ENCODE data around the gene NFATC1.

Gene NFATC1

GRCh38 chr18:79404567-79404910 is 8.8 kb downstream of the NFATC1 start:
- no peak for DNase-seq (ENCODE audit: low read depth in 2 of 2)

GRCh38 chr18:79405019-79405780 is 9.5 kb downstream of the NFATC1 start:
- no peak for DNase-seq (ENCODE audit: low read depth in 2 of 2)

GRCh38 chr18:79405781-79406575 is 10.2 kb downstream of the NFATC1 start:
- peak; percentile 65 to 81 for DNase-seq (ENCODE audit: low read depth in 2 of 2)

GRCh38 chr18:79406708-79407107 is 11.0 kb downstream of the NFATC1 start:
- no peak for DNase-seq (ENCODE audit: low read depth in 2 of 2)

- DNase-seq (ENCODE audit: low read depth in 2 of 2): no peak
Observed at GRCh38 chr18:79409313-79409712, 13.6 kb downstream of the NFATC1 start.

GRCh38 chr18:79410171-79410641 is 14.5 kb downstream of the NFATC1 start:
- DNase-seq (ENCODE audit: low read depth in 2 of 2): no peak

- DNase-seq (ENCODE audit: low read depth in 2 of 2): no peak
Observed at GRCh38 chr18:79410731-79411613, 15.2 kb downstream of the NFATC1 start.

GRCh38 chr18:79411614-79412526 is 16.1 kb downstream of the NFATC1 start:
- no peak for DNase-seq (ENCODE audit: low read depth in 2 of 2)

- no peak for DNase-seq (ENCODE audit: low read depth in 2 of 2)
Observed at GRCh38 chr18:79413025-79413424, 17.3 kb downstream of the NFATC1 start.

GRCh38 chr18:79413426-79413825 is 17.7 kb downstream of the NFATC1 start:
- no peak for DNase-seq (ENCODE audit: low read depth in 2 of 2)

- DNase-seq (ENCODE audit: low read depth in 2 of 2): no peak
Observed at GRCh38 chr18:79413901-79414300, 18.2 kb downstream of the NFATC1 start.

- DNase-seq (ENCODE audit: low read depth in 2 of 2): no peak
Observed at GRCh38 chr18:79416022-79416676, 20.4 kb downstream of the NFATC1 start.

- DNase-seq (ENCODE audit: low read depth in 2 of 2): no peak
Observed at GRCh38 chr18:79416677-79417052, 20.9 kb downstream of the NFATC1 start.

GRCh38 chr18:79418236-79418635 is 22.5 kb downstream of the NFATC1 start:
- no peak for DNase-seq (ENCODE audit: low read depth in 2 of 2)

GRCh38 chr18:79418642-79419041 is 22.9 kb downstream of the NFATC1 start:
- no peak for DNase-seq (ENCODE audit: low read depth in 2 of 2)

- no peak for DNase-seq (ENCODE audit: low read depth in 2 of 2)
Observed at GRCh38 chr18:79420033-79420745, 24.5 kb downstream of the NFATC1 start.

- no peak for DNase-seq (ENCODE audit: low read depth in 2 of 2)
Observed at GRCh38 chr18:79421275-79421857, 25.6 kb downstream of the NFATC1 start.

- no peak for DNase-seq (ENCODE audit: low read depth in 2 of 2)
Observed at GRCh38 chr18:79422022-79422782, 26.5 kb downstream of the NFATC1 start.

GRCh38 chr18:79422783-79423165 is 27.0 kb downstream of the NFATC1 start:
- no peak for DNase-seq (ENCODE audit: low read depth in 2 of 2)

All from stimulated activated CD8-positive, alpha-beta memory T cell treated with anti-CD3 and anti-CD28 coated beads, Interleukin-15, amount 100 ng/mL, for 4 hours (primary cell).